Measurements from ENCODE around the gene PDZRN3.

GRCh38 chr3:73437828-73438227 is 186.9 kb downstream of the PDZRN3 start:
- TF ChIP-seq CTCF (IDR thresholded peaks at IDR 0.05): no peak
- TF ChIP-seq POLR2A (IDR thresholded peaks at IDR 0.05): no peak

Measured in heart left ventricle (tissue), 13 donors.